ENCODE results near the gene NHERF1.

GRCh38 chr17:74752415-74752814 lies 4.0 kb downstream of the NHERF1 start:
- TF ChIP-seq CTCF (IDR thresholded peaks at IDR 0.05; ENCODE audit: low read length) = no peak
- TF ChIP-seq EZH2 (optimal IDR thresholded peaks at IDR 0.05; ENCODE audit: low read depth, low read length) = no peak
